Measurements from ENCODE around the gene UPK3A.

UPK3A gene

DNA sequence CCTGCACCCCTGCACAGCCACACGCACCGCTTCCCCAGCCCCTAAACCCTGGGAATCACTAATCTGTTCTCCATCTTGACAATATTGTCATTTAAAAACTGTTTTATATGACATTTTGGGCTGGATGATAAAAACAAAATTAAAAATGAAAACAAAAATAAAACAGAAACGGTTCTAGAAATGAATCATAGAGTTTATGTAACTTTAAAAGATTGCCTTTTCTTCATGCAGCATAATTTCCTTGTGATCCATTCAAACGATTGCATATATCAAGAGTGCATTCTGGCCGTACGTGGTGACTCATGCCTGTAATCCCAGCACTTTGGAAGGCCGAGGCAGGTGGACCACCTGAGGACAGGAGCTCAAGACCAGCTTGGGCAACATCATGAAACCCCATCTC lies 18.4 kb downstream of the UPK3A start:
- Histone ChIP-seq H3K27ac (no peak overlapping the region), H3K27me3 (replicated peaks) (no peaks in the 10 kb centered on the region), H3K4me3 (ENCODE audit: low read depth, low read length) (no peak overlapping the region), H3K36me3 (replicated peaks) (no peaks in the 10 kb centered on the region)
- DNase-seq: no peak
- TF ChIP-seq, protein P1, sequence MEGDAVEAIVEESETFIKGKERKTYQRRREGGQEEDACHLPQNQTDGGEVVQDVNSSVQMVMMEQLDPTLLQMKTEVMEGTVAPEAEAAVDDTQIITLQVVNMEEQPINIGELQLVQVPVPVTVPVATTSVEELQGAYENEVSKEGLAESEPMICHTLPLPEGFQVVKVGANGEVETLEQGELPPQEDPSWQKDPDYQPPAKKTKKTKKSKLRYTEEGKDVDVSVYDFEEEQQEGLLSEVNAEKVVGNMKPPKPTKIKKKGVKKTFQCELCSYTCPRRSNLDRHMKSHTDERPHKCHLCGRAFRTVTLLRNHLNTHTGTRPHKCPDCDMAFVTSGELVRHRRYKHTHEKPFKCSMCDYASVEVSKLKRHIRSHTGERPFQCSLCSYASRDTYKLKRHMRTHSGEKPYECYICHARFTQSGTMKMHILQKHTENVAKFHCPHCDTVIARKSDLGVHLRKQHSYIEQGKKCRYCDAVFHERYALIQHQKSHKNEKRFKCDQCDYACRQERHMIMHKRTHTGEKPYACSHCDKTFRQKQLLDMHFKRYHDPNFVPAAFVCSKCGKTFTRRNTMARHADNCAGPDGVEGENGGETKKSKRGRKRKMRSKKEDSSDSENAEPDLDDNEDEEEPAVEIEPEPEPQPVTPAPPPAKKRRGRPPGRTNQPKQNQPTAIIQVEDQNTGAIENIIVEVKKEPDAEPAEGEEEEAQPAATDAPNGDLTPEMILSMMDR (IDR thresholded peaks at IDR 0.05; ENCODE audit: low read depth, low read length, missing control alignments): no peak
- in situ Hi-C loops (cut with HindIII; ENCODE audit: low pct_ligation_motif_present, low sequenced_read_pairs): no loop called here

DNA sequence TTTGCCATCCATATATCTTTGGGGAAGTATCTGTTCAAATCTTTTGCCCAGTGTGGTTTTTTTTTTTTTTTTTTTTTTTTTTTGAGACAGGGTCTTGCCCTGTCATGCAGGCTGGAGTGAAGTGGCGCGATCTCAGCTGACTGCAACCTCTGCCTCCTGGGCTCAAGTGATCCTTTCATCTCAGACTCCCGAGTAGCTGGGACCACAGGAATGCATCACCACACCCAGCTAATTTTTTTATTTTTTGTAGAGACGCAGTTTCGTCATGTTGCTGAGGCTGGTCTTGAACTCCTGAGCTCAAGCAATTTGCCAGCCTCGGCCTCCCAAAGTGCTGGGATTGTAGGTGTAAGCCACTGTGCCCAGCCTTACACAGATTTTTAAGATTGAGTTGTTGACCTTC lies 20.2 kb downstream of the UPK3A start:
- TF ChIP-seq, protein P1 (IDR thresholded peaks at IDR 0.05; ENCODE audit: low read depth, low read length, missing control alignments): no peak
- Histone ChIP-seq H3K36me3 (replicated peaks) (no peaks in the 10 kb centered on the region), H3K27ac (no peak overlapping the region), H3K4me3 (ENCODE audit: low read depth, low read length) (no peak overlapping the region), H3K27me3 (replicated peaks) (no peaks in the 10 kb centered on the region)
- DNase-seq: no peak
- in situ Hi-C loops (cut with HindIII; ENCODE audit: low pct_ligation_motif_present, low sequenced_read_pairs): no loop called here

DNA sequence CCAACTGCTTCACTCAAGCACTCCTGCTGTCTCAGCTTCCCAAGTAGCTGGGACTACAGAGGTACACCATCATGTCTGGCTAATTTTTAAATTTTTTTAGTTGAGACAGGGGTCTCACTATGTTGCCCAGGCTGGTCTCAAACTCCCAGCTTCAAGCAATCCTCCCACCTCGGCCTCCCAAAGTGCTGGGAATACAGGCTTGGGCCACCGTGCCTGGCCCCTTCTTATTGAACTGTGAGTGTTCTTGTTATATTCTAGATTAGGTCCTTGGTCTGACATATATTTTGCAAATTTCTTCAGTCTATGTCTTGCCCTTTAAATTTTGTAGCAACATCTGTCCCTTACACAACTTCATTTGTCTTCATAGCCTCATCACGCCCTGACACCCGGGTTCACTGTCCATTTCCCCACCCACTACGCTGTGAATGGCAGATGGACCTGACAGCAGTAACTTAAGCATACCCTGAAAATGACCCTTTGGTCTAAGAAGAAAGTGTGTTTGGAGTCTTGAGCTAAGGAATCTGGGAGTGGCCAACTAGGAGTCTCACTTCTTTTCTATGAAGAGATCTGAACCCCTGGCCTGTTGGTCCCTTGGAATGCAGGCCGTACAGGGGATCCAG lies 20.8 kb downstream of the UPK3A start:
- Histone ChIP-seq H3K36me3 (replicated peaks) (no peaks in the 10 kb centered on the region), H3K27me3 (replicated peaks) (no peaks in the 10 kb centered on the region), H3K27ac (no peak overlapping the region), H3K4me3 (ENCODE audit: low read depth, low read length) (no peak overlapping the region)
- TF ChIP-seq, protein P1 (IDR thresholded peaks at IDR 0.05; ENCODE audit: low read depth, low read length, missing control alignments): no peak
- in situ Hi-C loops (cut with HindIII; ENCODE audit: low pct_ligation_motif_present, low sequenced_read_pairs): no loop called here
- DNase-seq: no peak

DNA sequence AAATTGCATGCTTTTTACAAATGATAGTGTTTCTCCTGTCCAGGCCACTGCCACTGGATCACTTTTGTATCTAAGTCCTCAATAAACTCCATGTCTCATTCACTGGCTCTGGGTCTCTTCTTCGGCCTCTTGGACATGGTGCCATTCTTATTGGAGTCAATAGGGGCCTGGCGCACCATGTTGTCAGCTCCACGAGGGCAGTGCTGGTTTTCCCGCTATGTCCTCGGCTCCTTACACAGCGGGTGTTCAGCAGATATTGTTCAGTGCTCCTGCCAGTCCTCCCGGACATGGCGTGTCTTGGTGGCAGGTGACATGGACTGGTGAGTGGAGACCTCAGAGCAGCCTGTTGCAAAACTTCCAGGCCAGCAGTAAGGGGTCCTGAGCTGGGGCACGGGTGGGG lies 21.4 kb downstream of the UPK3A start:
- no peaks in the 10 kb centered on the region for H3K36me3 ChIP-seq (replicated peaks)
- TF ChIP-seq, protein P1 (IDR thresholded peaks at IDR 0.05; ENCODE audit: low read depth, low read length, missing control alignments): no peak
- in situ Hi-C loops (cut with HindIII; ENCODE audit: low pct_ligation_motif_present, low sequenced_read_pairs): no loop called here
- H3K4me3 ChIP-seq (ENCODE audit: low read depth, low read length): no peak overlapping the region
- H3K27ac ChIP-seq: no peak overlapping the region
- no peak for DNase-seq
- no peaks in the 10 kb centered on the region for H3K27me3 ChIP-seq (replicated peaks)

DNA sequence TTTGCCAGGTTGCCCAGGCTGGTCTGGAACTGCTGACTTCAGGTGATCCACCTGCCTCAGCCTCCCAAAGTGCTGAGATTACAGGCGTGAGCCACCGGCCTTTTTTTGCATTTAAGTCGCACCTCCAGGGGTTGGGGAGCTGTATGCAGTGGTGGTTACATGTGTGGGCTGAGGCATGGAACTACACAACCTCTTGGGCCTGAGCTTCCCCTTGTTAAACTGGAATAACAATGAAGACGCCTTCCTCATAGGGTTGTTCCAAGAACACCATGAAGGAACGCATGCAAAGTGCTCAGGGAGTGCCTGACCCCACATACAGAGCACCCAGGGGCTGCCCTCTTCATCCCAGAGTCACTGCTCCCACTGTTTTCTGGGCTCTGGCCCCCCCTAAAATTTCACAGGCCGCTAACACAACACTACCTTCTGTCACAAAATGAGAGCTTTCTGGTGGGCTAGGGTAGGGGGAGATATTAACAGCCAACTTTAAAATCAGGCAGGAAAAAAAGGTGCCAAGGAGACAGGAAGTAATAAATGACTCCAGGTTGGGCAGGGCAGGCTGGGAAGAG lies 23.7 kb downstream of the UPK3A start:
- H3K27ac ChIP-seq: no peak overlapping the region
- H3K27me3 ChIP-seq (replicated peaks): no peaks in the 10 kb centered on the region
- in situ Hi-C loops (cut with HindIII; ENCODE audit: low pct_ligation_motif_present, low sequenced_read_pairs): no loop called here
- no peak for DNase-seq
- TF ChIP-seq, protein P1 (IDR thresholded peaks at IDR 0.05; ENCODE audit: low read depth, low read length, missing control alignments): no peak
- no peak overlapping the region for H3K4me3 ChIP-seq (ENCODE audit: low read depth, low read length)
- no peaks in the 10 kb centered on the region for H3K36me3 ChIP-seq (replicated peaks)

DNA sequence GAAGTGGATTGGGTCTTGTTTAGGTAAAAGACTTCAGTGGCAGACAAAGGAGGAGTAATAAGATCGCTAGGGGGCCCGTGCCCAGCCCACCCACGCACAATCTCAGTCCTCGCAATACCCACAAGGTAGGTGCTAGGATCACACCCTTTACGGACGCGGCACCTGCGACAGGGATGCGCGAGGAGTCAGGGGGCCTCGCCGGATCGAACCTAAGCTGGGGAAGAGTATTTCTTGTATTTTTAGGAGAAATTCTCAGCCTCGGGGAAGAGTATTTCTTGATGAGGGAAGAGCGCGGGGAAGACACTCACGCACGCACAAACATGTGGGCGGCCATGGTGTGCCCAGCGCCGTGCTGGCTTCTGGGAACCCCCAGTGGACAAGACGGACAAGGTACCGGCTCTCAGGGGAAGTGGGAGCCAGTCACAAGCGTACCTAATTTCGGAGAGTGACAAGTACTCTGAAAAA lies 24.2 kb downstream of the UPK3A start:
- TF ChIP-seq, protein P1 (IDR thresholded peaks at IDR 0.05; ENCODE audit: low read depth, low read length, missing control alignments): no peak
- H3K27ac ChIP-seq: peak overlapping the region; percentile 19
- H3K27me3 ChIP-seq (replicated peaks): no peaks in the 10 kb centered on the region
- in situ Hi-C loops (cut with HindIII; ENCODE audit: low pct_ligation_motif_present, low sequenced_read_pairs): no loop called here
- no peaks in the 10 kb centered on the region for H3K36me3 ChIP-seq (replicated peaks)
- H3K4me3 ChIP-seq (ENCODE audit: low read depth, low read length): peak overlapping the region; percentile 57
- no peak for DNase-seq

Data from brain microvascular endothelial cell (primary cell).